ENCODE results near the gene ADIRF.

The ADIRF gene

GRCh38 chr10:86954681-86955500, 13.4 kb upstream of the ADIRF start:
- no peak for DNase-seq (ENCODE audit: extremely low read depth, low read depth)
- no peak for TF ChIP-seq CTCF (IDR thresholded peaks at IDR 0.05; ENCODE audit: low read depth, low read length, missing control alignments)
- no peak overlapping the region for H3K4me3 ChIP-seq (replicated peaks; ENCODE audit: low read depth, low read length)

- no peak for DNase-seq (ENCODE audit: extremely low read depth, low read depth)
- no peak for TF ChIP-seq CTCF (IDR thresholded peaks at IDR 0.05; ENCODE audit: low read depth, low read length, missing control alignments)
- H3K4me3 ChIP-seq (replicated peaks; ENCODE audit: low read depth, low read length) = no peak overlapping the region
Observed at GRCh38 chr10:86955501-86956194, 12.6 kb upstream of the ADIRF start.

GRCh38 chr10:86956195-86956847, 12.0 kb upstream of the ADIRF start:
- TF ChIP-seq CTCF (IDR thresholded peaks at IDR 0.05; ENCODE audit: low read depth, low read length, missing control alignments) = no peak
- no peak for DNase-seq (ENCODE audit: extremely low read depth, low read depth)
- H3K4me3 ChIP-seq (replicated peaks; ENCODE audit: low read depth, low read length) = no peak overlapping the region

GRCh38 chr10:86956848-86957448, 11.3 kb upstream of the ADIRF start:
- no peak overlapping the region for H3K4me3 ChIP-seq (replicated peaks; ENCODE audit: low read depth, low read length)
- TF ChIP-seq CTCF (IDR thresholded peaks at IDR 0.05; ENCODE audit: low read depth, low read length, missing control alignments) = no peak
- DNase-seq (ENCODE audit: extremely low read depth, low read depth) = no peak

- DNase-seq (ENCODE audit: extremely low read depth, low read depth) = no peak
- no peak for TF ChIP-seq CTCF (IDR thresholded peaks at IDR 0.05; ENCODE audit: low read depth, low read length, missing control alignments)
- H3K4me3 ChIP-seq (replicated peaks; ENCODE audit: low read depth, low read length) = no peak within 1 kb of the TSS
Observed at GRCh38 chr10:86957471-86958115, 10.7 kb upstream of the ADIRF start, which contains the start of gene MMRN2. TSS of gene MMRN2 (minus strand) at chr10:86957615. CDS start at chr10:86957541, 74 bp downstream.
